Activated CD4-positive, CD25-positive, alpha-beta regulatory T cell treated with anti-CD3 and anti-CD28 coated beads, Interleukin-2, amount 50 U/mL, for 16 hours (primary cell): ENCODE results near the gene QKI.
A peak's percentile ranks its signal among the peaks of the same experiment; 100 is the strongest.

ENCODE experiments used
- DNase-seq: peaks from one replicate; pipeline ENCODE4 v3.0.0-alpha.2; 2020; ENCODE audit warnings: low read depth, low spot score

QKI gene

GRCh38 chr6:163532526-163533078 lies 118.1 kb downstream of the QKI start:
- no peak for DNase-seq

- DNase-seq = no peak
Measured at GRCh38 chr6:163533443-163533842, 118.9 kb downstream of the QKI start.

- DNase-seq = no peak
Measured at GRCh38 chr6:163536770-163537169, 122.3 kb downstream of the QKI start.

- DNase-seq = no peak
Measured at GRCh38 chr6:163538331-163538730, 123.8 kb downstream of the QKI start.

GRCh38 chr6:163539101-163539762 lies 124.7 kb downstream of the QKI start:
- DNase-seq = no peak

- no peak for DNase-seq
Measured at GRCh38 chr6:163543321-163543720, 128.8 kb downstream of the QKI start.

- no peak for DNase-seq
Measured at GRCh38 chr6:163545370-163545769, 130.9 kb downstream of the QKI start.

- no peak for DNase-seq
Measured at GRCh38 chr6:163547287-163547686, 132.8 kb downstream of the QKI start.

- DNase-seq = no peak
Measured at GRCh38 chr6:163548624-163549023, 134.1 kb downstream of the QKI start.

GRCh38 chr6:163554032-163554431 lies 139.5 kb downstream of the QKI start:
- no peak for DNase-seq

- DNase-seq = peak; percentile 16
Measured at GRCh38 chr6:163554663-163555062, 140.1 kb downstream of the QKI start.

GRCh38 chr6:163559661-163560060 lies 145.1 kb downstream of the QKI start:
- no peak for DNase-seq

- DNase-seq = no peak
Measured at GRCh38 chr6:163563318-163563717, 148.8 kb downstream of the QKI start.

GRCh38 chr6:163564534-163564933 lies 150.0 kb downstream of the QKI start:
- no peak for DNase-seq

GRCh38 chr6:163565140-163565539 lies 150.6 kb downstream of the QKI start:
- no peak for DNase-seq

GRCh38 chr6:163566056-163566455 lies 151.5 kb downstream of the QKI start:
- no peak for DNase-seq

GRCh38 chr6:163568275-163568674 lies 153.8 kb downstream of the QKI start:
- no peak for DNase-seq

- DNase-seq = no peak
Measured at GRCh38 chr6:163570579-163571231, 156.2 kb downstream of the QKI start.

GRCh38 chr6:163571730-163572129 lies 157.2 kb downstream of the QKI start:
- DNase-seq = no peak

GRCh38 chr6:163572612-163573011 lies 158.1 kb downstream of the QKI start:
- DNase-seq = no peak

GRCh38 chr6:163573503-163574179 lies 159.1 kb downstream of the QKI start:
- DNase-seq = no peak

GRCh38 chr6:163576114-163576513 lies 161.6 kb downstream of the QKI start:
- DNase-seq = no peak

- DNase-seq = no peak
Measured at GRCh38 chr6:163577404-163577803, 162.9 kb downstream of the QKI start.
